Right forelimb (tissue), 1 donor: ENCODE results near the gene SHMT2.
"Not testable (repeated sequence)": the region's sequence is repeated elsewhere in the genome, so short reads cannot be mapped to it uniquely, and the experiment has no call there.

Experiments
- DNase-seq: peaks from one replicate; pipeline ENCODE4 v3.0.0-alpha.2; 2018

The SHMT2 gene

GRCh38 chr12:57272337-57273151 is 43.0 kb downstream of the SHMT2 start:
- DNase-seq, result no peak

DNA sequence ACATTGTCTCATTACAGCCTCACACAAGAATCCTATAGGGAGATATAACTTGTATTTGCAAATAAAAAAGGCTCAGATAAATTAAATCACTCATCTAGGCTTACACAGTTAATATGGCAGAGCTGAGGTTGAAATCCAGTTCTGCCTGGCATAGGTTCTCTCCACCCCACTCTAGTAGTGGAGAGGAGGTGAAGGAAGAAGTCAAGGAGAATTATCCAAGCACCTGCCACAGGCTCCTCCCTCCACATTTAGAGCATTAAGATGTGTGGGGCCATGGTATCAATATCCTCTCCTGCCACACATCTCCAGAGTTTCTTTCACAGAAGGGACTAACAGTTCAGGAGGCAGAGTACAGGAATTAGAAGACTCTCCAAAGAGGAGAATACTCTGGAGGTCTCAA is 44.0 kb downstream of the SHMT2 start:
- DNase-seq, result no peak

- DNase-seq, result not testable (repeated sequence)
Observed at GRCh38 chr12:57276233-57276632, 46.7 kb downstream of the SHMT2 start.

DNA sequence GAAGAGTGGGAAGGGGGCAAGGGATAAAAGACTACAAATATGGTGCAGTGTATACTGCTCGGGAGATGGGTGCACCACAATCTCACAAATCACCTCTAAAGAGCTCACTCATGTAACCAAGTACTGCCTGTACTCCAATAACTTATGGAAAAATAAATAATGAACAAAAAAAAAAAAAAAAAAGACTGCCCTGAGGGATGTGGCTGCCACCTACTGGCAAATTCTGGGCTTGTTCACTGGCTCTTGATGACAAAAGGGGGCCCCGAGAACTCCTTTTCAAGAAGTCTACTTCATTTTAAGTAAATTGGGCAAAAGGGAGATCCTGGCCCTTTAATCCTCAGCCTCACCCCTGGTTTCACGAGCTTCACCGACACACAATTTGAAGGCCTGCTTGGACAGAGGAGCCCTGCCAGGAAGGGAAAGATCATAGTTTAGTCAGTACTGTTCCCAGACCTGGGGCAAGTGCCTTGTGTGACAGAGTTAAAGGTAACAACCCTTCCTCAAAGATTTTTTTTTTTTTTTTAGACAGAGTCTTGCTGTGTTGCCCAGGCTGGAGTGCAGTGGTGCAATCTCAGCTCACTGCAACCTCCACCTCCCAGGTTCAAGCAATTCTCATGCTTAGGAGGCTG is 47.5 kb downstream of the SHMT2 start:
- DNase-seq, result no peak

DNA sequence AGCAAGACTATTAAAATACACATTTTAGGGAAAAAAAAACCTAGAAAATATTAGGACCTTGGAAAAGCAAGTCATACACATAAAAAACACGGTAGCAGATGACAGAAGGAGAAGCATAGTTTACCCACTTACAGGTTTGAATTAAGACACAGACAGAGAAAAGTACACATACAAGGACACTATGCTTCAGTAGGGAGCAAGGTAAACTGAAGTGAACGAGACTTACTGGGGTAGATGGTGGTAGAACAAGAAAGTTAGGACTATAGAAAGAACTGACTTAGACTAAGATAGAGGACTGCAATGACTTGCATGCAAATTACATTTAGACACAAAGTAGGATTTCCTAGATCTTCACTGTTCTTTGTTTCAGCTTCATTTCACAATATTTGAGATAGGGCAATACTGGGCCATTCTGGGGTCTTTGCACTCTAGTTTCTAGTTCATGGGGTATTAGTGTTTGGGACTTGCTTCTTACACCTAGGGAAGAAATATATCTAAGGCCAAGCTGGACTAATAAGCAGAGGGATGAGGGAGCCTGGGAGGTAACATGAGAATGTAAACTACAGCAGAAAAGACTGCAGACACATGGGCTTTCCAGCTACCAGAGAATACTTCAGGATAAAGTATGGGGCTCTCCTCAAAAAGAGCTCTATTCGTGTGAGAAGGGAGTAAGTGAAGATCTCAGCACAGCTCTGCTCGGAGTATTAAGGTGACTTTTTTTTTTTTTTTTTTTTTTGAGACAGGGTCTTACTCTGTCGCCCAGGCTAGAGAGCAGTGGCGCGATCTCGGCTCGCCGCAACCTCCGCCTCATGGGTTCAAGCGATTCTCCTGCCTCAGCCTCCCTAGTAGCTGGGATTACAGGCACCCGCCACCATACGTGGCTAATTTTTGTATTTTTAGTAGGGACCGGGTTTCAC is 49.2 kb downstream of the SHMT2 start:
- no peak for DNase-seq

GRCh38 chr12:57280211-57281062 is 50.9 kb downstream of the SHMT2 start:
- no peak for DNase-seq

DNA sequence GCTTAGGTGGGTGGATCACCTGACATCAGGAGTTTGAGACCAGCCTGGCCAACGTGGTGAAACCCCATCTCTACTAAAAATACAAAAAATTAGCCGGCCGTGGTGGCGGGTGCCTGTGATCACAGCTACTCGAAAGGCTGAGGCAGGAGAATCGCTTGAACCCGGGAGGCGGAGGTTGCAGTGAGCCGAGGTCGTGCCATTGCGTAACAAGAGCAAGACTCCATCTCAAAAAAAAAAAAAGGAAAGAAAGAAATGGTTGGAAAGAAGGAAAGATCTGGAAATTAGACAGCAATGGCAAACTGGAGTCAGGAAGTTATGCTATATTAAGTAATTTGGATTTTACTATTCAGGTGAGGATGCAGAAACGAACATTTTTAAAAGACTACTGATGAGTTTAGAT is 52.6 kb downstream of the SHMT2 start:
- DNase-seq, result not testable (repeated sequence)
